ENCODE measurements around the gene GRIN2A.

GRIN2A gene

DNA sequence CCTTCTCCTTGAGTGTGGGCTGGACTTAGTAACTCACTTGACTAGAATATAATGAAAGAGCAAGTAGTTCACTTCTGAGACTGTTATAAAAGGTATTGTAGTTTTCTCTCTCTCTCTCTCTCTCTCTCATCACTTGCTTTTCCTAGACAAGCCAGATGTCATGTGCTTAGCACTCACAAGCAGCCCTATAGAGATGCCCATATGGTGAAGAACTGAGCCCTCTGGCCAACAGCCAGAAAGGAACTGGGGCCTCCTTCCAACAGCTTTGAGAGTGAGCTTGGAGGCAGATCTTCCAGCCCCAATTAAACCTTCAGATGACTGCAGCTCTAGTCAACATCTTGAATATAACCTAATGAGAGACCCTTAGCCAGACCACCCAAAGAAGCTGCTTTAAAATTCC lies 440.5 kb downstream of the GRIN2A start:
- Histone ChIP-seq H3K4me3 (ENCODE audit: low read depth in 1 of 5, low read length in 5 of 5) (no peak overlapping the region), H3K9me3 (ENCODE audit: control insufficient read depth in 5 of 5, low read length in 5 of 5) (no peaks in the 10 kb centered on the region), H3K27me3 (ENCODE audit: control insufficient read depth in 5 of 5, insufficient read depth in 4 of 5, low read length in 5 of 5) (peaks cover 0 to 4% (median 0%) of the 10 kb centered on the region in 5 donors), H3K27ac (ENCODE audit: low read depth, low read length) (no peak overlapping the region), H3K4me1 (ENCODE audit: control insufficient read depth in 5 of 5, insufficient read depth in 5 of 5, low read length in 5 of 5) (no peaks in the 10 kb centered on the region), H3K36me3 (ENCODE audit: control insufficient read depth in 5 of 5, insufficient read depth in 5 of 5, low read length in 5 of 5) (no peaks in the 10 kb centered on the region), H3K9ac (ENCODE audit: low read length in 5 of 5) (no peak overlapping the region)

- Histone ChIP-seq H3K27me3 (ENCODE audit: control insufficient read depth in 5 of 5, insufficient read depth in 4 of 5, low read length in 5 of 5) (peaks cover 0 to 4% (median 0%) of the 10 kb centered on the region in 5 donors), H3K4me3 (ENCODE audit: low read depth in 1 of 5, low read length in 5 of 5) (no peak overlapping the region), H3K36me3 (ENCODE audit: control insufficient read depth in 5 of 5, insufficient read depth in 5 of 5, low read length in 5 of 5) (no peaks in the 10 kb centered on the region), H3K9ac (ENCODE audit: low read length in 5 of 5) (no peak overlapping the region), H3K4me1 (ENCODE audit: control insufficient read depth in 5 of 5, insufficient read depth in 5 of 5, low read length in 5 of 5) (no peaks in the 10 kb centered on the region), H3K9me3 (ENCODE audit: control insufficient read depth in 5 of 5, low read length in 5 of 5) (no peaks in the 10 kb centered on the region), H3K27ac (ENCODE audit: low read depth, low read length) (no peak overlapping the region)
These were observed 442.9 kb downstream of the GRIN2A start for GRCh38 chr16:9739301-9739700.

- no peaks in the 10 kb centered on the region for H3K36me3 ChIP-seq (ENCODE audit: control insufficient read depth in 5 of 5, insufficient read depth in 5 of 5, low read length in 5 of 5)
- peaks cover 0 to 4% (median 0%) of the 10 kb centered on the region in 5 donors for H3K27me3 ChIP-seq (ENCODE audit: control insufficient read depth in 5 of 5, insufficient read depth in 4 of 5, low read length in 5 of 5)
- no peak overlapping the region for H3K27ac ChIP-seq (ENCODE audit: low read depth, low read length)
- no peak overlapping the region for H3K9ac ChIP-seq (ENCODE audit: low read length in 5 of 5)
- H3K9me3 ChIP-seq (ENCODE audit: control insufficient read depth in 5 of 5, low read length in 5 of 5): no peaks in the 10 kb centered on the region
- H3K4me3 ChIP-seq (ENCODE audit: low read depth in 1 of 5, low read length in 5 of 5): no peak overlapping the region
- H3K4me1 ChIP-seq (ENCODE audit: control insufficient read depth in 5 of 5, insufficient read depth in 5 of 5, low read length in 5 of 5): no peaks in the 10 kb centered on the region
These were observed 443.5 kb downstream of the GRIN2A start for GRCh38 chr16:9738690-9739089.

DNA sequence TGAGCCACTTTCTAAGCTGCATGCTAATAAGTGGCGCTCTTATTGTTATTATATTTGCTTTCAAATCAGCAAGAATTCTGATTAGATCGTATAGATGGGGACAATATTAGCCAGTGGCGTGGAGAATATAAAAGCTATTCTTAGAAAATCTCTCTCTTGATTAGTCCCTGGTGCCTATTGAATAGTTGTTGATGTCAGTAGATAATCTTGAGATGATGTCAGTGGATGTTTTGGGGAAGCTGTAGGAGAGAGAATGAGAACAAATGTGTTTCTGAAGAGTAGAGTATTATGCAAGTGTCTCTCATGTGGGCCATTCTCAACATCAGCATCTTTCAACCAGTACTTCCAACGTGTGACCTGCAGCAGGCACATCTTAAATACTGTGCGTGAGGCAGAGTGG lies 445.7 kb downstream of the GRIN2A start:
- H3K27me3 ChIP-seq (ENCODE audit: control insufficient read depth in 5 of 5, insufficient read depth in 4 of 5, low read length in 5 of 5): peaks cover 0 to 4% (median 0%) of the 10 kb centered on the region in 5 donors

GRCh38 chr16:9723136-9723535 lies 459.1 kb downstream of the GRIN2A start:
- Histone ChIP-seq H3K9me3 (ENCODE audit: control insufficient read depth in 5 of 5, low read length in 5 of 5) (no peaks in the 10 kb centered on the region), H3K36me3 (ENCODE audit: control insufficient read depth in 5 of 5, insufficient read depth in 5 of 5, low read length in 5 of 5) (no peaks in the 10 kb centered on the region), H3K4me1 (ENCODE audit: control insufficient read depth in 5 of 5, insufficient read depth in 5 of 5, low read length in 5 of 5) (no peaks in the 10 kb centered on the region), H3K27me3 (ENCODE audit: control insufficient read depth in 5 of 5, insufficient read depth in 4 of 5, low read length in 5 of 5) (no peaks in the 10 kb centered on the region), H3K27ac (ENCODE audit: low read depth, low read length) (no peak overlapping the region), H3K9ac (ENCODE audit: low read length in 5 of 5) (no peak overlapping the region), H3K4me3 (ENCODE audit: low read depth in 1 of 5, low read length in 5 of 5) (no peak overlapping the region)

More for the DNA sequence above, 445.7 kb downstream of the GRIN2A start:
- H3K4me3 ChIP-seq (ENCODE audit: low read depth in 1 of 5, low read length in 5 of 5): no peak overlapping the region
- no peaks in the 10 kb centered on the region for H3K4me1 ChIP-seq (ENCODE audit: control insufficient read depth in 5 of 5, insufficient read depth in 5 of 5, low read length in 5 of 5)
- no peaks in the 10 kb centered on the region for H3K36me3 ChIP-seq (ENCODE audit: control insufficient read depth in 5 of 5, insufficient read depth in 5 of 5, low read length in 5 of 5)
- no peak overlapping the region for H3K27ac ChIP-seq (ENCODE audit: low read depth, low read length)
- no peaks in the 10 kb centered on the region for H3K9me3 ChIP-seq (ENCODE audit: control insufficient read depth in 5 of 5, low read length in 5 of 5)
- no peak overlapping the region for H3K9ac ChIP-seq (ENCODE audit: low read length in 5 of 5)

DNA sequence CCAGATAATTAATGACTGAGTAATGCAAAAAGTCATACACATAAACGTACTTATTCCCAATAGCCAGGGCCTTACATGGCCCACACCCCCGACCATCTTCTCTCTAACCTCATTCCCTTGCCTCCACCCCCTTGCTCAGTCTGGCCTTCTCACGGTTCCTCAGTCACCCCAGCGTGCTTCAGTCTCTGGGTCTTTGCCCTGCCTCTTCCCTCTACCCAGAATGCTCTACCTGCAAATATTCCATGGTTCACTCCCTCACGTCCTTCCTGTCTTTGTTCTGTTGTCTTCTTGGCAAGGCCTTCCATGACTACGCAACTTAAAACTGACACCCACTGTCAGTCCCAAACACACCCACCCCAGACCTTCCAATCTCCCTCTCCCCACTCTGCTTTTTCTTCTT lies 468.3 kb downstream of the GRIN2A start:
- Histone ChIP-seq H3K9ac (ENCODE audit: low read length in 5 of 5) (no peak overlapping the region), H3K27ac (ENCODE audit: low read depth, low read length) (no peak overlapping the region), H3K27me3 (ENCODE audit: control insufficient read depth in 5 of 5, insufficient read depth in 4 of 5, low read length in 5 of 5) (no peaks in the 10 kb centered on the region), H3K4me1 (ENCODE audit: control insufficient read depth in 5 of 5, insufficient read depth in 5 of 5, low read length in 5 of 5) (no peaks in the 10 kb centered on the region), H3K9me3 (ENCODE audit: control insufficient read depth in 5 of 5, low read length in 5 of 5) (no peaks in the 10 kb centered on the region), H3K4me3 (ENCODE audit: low read depth in 1 of 5, low read length in 5 of 5) (no peak overlapping the region), H3K36me3 (ENCODE audit: control insufficient read depth in 5 of 5, insufficient read depth in 5 of 5, low read length in 5 of 5) (no peaks in the 10 kb centered on the region)

DNA sequence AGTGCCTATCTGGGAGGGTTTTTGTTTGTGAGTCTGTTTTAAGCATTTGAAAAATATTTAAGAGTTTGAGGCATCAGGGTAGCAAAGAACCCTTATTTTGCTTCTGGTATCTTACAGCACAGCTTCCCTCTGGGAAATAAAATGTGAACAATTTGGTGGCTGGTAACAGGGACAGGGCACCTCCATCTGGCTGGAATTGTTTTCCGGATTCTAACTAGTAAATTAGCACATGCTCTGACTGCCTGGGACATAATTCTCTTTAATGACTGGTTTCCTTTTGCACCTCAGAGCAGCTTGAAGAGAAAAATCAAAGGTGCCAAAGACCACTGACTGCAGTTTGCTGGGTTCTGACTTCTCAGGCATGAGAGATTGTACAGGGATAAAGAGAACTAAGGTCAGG lies 469.1 kb downstream of the GRIN2A start:
- H3K4me1 ChIP-seq (ENCODE audit: control insufficient read depth in 5 of 5, insufficient read depth in 5 of 5, low read length in 5 of 5): no peaks in the 10 kb centered on the region
- H3K27me3 ChIP-seq (ENCODE audit: control insufficient read depth in 5 of 5, insufficient read depth in 4 of 5, low read length in 5 of 5): peaks cover 0 to 3% (median 0%) of the 10 kb centered on the region in 5 donors
- no peaks in the 10 kb centered on the region for H3K36me3 ChIP-seq (ENCODE audit: control insufficient read depth in 5 of 5, insufficient read depth in 5 of 5, low read length in 5 of 5)
- H3K27ac ChIP-seq (ENCODE audit: low read depth, low read length): no peak overlapping the region
- no peaks in the 10 kb centered on the region for H3K9me3 ChIP-seq (ENCODE audit: control insufficient read depth in 5 of 5, low read length in 5 of 5)
- no peak overlapping the region for H3K9ac ChIP-seq (ENCODE audit: low read length in 5 of 5)
- H3K4me3 ChIP-seq (ENCODE audit: low read depth in 1 of 5, low read length in 5 of 5): no peak overlapping the region

GRCh38 chr16:9708972-9709620 lies 473.1 kb downstream of the GRIN2A start:
- H3K27me3 ChIP-seq (ENCODE audit: control insufficient read depth in 5 of 5, insufficient read depth in 4 of 5, low read length in 5 of 5): peaks cover 0 to 3% (median 0%) of the 10 kb centered on the region in 5 donors
- no peak overlapping the region for H3K27ac ChIP-seq (ENCODE audit: low read depth, low read length)
- no peak overlapping the region for H3K4me3 ChIP-seq (ENCODE audit: low read depth in 1 of 5, low read length in 5 of 5)
- no peaks in the 10 kb centered on the region for H3K36me3 ChIP-seq (ENCODE audit: control insufficient read depth in 5 of 5, insufficient read depth in 5 of 5, low read length in 5 of 5)
- no peaks in the 10 kb centered on the region for H3K9me3 ChIP-seq (ENCODE audit: control insufficient read depth in 5 of 5, low read length in 5 of 5)
- no peak overlapping the region for H3K9ac ChIP-seq (ENCODE audit: low read length in 5 of 5)
- H3K4me1 ChIP-seq (ENCODE audit: control insufficient read depth in 5 of 5, insufficient read depth in 5 of 5, low read length in 5 of 5): no peaks in the 10 kb centered on the region

DNA sequence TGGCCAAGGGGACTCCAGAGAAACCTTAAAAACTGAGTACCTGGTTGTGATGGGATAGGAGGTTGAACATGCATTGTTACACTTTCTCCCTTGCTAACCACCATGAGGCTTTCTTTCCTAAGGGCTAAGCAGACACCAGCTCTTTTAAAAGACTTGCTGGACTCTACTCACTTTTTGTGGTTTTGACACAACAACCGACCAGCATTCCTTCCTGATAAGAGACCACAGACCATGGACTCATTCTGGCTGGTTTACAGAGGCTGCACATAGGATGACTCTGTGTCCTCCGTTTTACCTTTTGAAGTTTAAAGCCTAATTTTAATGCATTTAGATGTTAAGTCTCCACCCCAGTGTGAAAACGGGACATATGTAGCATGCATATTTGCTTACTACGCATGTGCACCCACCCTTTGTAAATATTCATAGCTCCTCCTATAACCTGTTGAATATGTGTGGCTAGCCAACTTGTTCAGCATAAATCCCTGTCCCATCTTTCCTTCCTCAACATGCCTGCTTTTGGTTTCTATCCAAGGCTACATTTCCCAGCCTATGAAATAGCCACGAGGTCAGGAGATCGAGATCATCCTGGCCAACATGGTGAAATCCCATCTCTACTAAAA lies 475.9 kb downstream of the GRIN2A start:
- Histone ChIP-seq H3K9me3 (ENCODE audit: control insufficient read depth in 5 of 5, low read length in 5 of 5) (no peaks in the 10 kb centered on the region), H3K36me3 (ENCODE audit: control insufficient read depth in 5 of 5, insufficient read depth in 5 of 5, low read length in 5 of 5) (no peaks in the 10 kb centered on the region), H3K4me1 (ENCODE audit: control insufficient read depth in 5 of 5, insufficient read depth in 5 of 5, low read length in 5 of 5) (no peaks in the 10 kb centered on the region), H3K27me3 (ENCODE audit: control insufficient read depth in 5 of 5, insufficient read depth in 4 of 5, low read length in 5 of 5) (peaks cover 0 to 3% (median 0%) of the 10 kb centered on the region in 5 donors), H3K4me3 (ENCODE audit: low read depth in 1 of 5, low read length in 5 of 5) (no peak overlapping the region), H3K9ac (ENCODE audit: low read length in 5 of 5) (no peak overlapping the region), H3K27ac (ENCODE audit: low read depth, low read length) (no peak overlapping the region)

- Histone ChIP-seq H3K4me1 (ENCODE audit: control insufficient read depth in 5 of 5, insufficient read depth in 5 of 5, low read length in 5 of 5) (no peaks in the 10 kb centered on the region), H3K36me3 (ENCODE audit: control insufficient read depth in 5 of 5, insufficient read depth in 5 of 5, low read length in 5 of 5) (no peaks in the 10 kb centered on the region), H3K27ac (ENCODE audit: low read depth, low read length) (no peak overlapping the region)
These were observed 478.5 kb downstream of the GRIN2A start for GRCh38 chr16:9703731-9704130.

More at GRCh38 chr16:9703731-9704130, 478.5 kb downstream of the GRIN2A start:
- peaks cover 0 to 6% (median 0%) of the 10 kb centered on the region in 5 donors for H3K27me3 ChIP-seq (ENCODE audit: control insufficient read depth in 5 of 5, insufficient read depth in 4 of 5, low read length in 5 of 5)
- H3K9ac ChIP-seq (ENCODE audit: low read length in 5 of 5): no peak overlapping the region
- H3K9me3 ChIP-seq (ENCODE audit: control insufficient read depth in 5 of 5, low read length in 5 of 5): no peaks in the 10 kb centered on the region
- H3K4me3 ChIP-seq (ENCODE audit: low read depth in 1 of 5, low read length in 5 of 5): no peak overlapping the region

All from subcutaneous abdominal adipose tissue (tissue), 5 donors.